ENCODE measurements around the gene DTX3. TPM values are rescaled to one million over a fixed set of nuclear protein-coding genes. Genes with fewer than 3 reads are reported as not detected.
"Not testable (repeated sequence)": the region's sequence is repeated elsewhere in the genome, so short reads cannot be mapped to it uniquely, and the experiment has no call there.

DTX3 gene
- total and polyA plus RNA-seq, 12 donors, result 16.9 to 58.2 (median 22.2) TPM

- Histone ChIP-seq H3K27ac (no peak overlapping the region), H3K9me3 (no peaks in the 10 kb centered on the region), H3K4me1 (no peaks in the 10 kb centered on the region), H3K36me3 (no peaks in the 10 kb centered on the region), H3K4me3 (no peak overlapping the region), H3K27me3 (peaks cover 0 to 55% (median 21%) of the 10 kb centered on the region in 7 donors)
- DNase-seq (no peak), ATAC-seq (no peak)
- WGBS, 2 donors, result 16 to 23% methylated on average over 4 of the region's 4 CpGs
- TF ChIP-seq CTCF (IDR thresholded peaks at IDR 0.05), result no peak
- intact Hi-C loops (cut with DNase I), result no loop called here
These were observed 41.3 kb upstream of the DTX3 start for GRCh38 chr12:57563358-57563757.

GRCh38 chr12:57564178-57564740 is 40.4 kb upstream of the DTX3 start:
- WGBS, 2 donors, result 83 to 86% methylated on average over 7 of the region's 7 CpGs
- ATAC-seq (no peak), DNase-seq (no peak)
- Histone ChIP-seq H3K4me1 (no peaks in the 10 kb centered on the region), H3K27ac (no peak overlapping the region), H3K27me3 (peaks cover 0 to 62% (median 26%) of the 10 kb centered on the region in 7 donors), H3K4me3 (no peak overlapping the region), H3K36me3 (no peaks in the 10 kb centered on the region), H3K9me3 (no peaks in the 10 kb centered on the region)
- TF ChIP-seq CTCF (IDR thresholded peaks at IDR 0.05), result no peak
- intact Hi-C loops (cut with DNase I), result no loop called here

- ATAC-seq (no peak), DNase-seq (no peak)
- Histone ChIP-seq H3K4me1 (no peaks in the 10 kb centered on the region), H3K27ac (no peak overlapping the region), H3K27me3 (peaks cover 0 to 68% (median 22%) of the 10 kb centered on the region in 7 donors), H3K4me3 (no peak overlapping the region), H3K9me3 (no peaks in the 10 kb centered on the region), H3K36me3 (no peaks in the 10 kb centered on the region)
- 40 to 45% methylated on average over 6 of the region's 6 CpGs for WGBS, 2 donors
- intact Hi-C loops (cut with DNase I), result no loop called here
- TF ChIP-seq CTCF (IDR thresholded peaks at IDR 0.05), result no peak
These were observed 35.8 kb upstream of the DTX3 start for GRCh38 chr12:57568838-57569237.

- Histone ChIP-seq H3K27ac (no peak overlapping the region), H3K4me3 (no peak overlapping the region), H3K9me3 (no peaks in the 10 kb centered on the region), H3K36me3 (no peaks in the 10 kb centered on the region), H3K27me3 (peaks cover 0 to 58% (median 22%) of the 10 kb centered on the region in 7 donors), H3K4me1 (no peaks in the 10 kb centered on the region)
- no peak for TF ChIP-seq CTCF (IDR thresholded peaks at IDR 0.05)
- no peak for ATAC-seq
- WGBS, 2 donors, result 86 to 92% methylated on average over 18 of the region's 18 CpGs
- intact Hi-C loops (cut with DNase I), result no loop called here
- no peak for DNase-seq
These were observed 34.8 kb upstream of the DTX3 start for GRCh38 chr12:57569858-57570257.

GRCh38 chr12:57570438-57570837 is 34.2 kb upstream of the DTX3 start:
- 86 to 88% methylated on average over 13 of the region's 13 CpGs for WGBS, 2 donors
- H3K27me3 ChIP-seq, result peaks cover 0 to 55% (median 20%) of the 10 kb centered on the region in 7 donors

More at GRCh38 chr12:57570438-57570837, 34.2 kb upstream of the DTX3 start:
- ATAC-seq; H3K4me1 ChIP-seq; H3K36me3 ChIP-seq; H3K4me3 ChIP-seq; intact Hi-C loops (cut with DNase I); H3K9me3 ChIP-seq; H3K27ac ChIP-seq; DNase-seq: not testable (repeated sequence)

All from heart right ventricle (tissue), 16 donors.